H1 (cell line): ENCODE data around the gene CFAP100. TPM values are rescaled to one million over a fixed set of nuclear protein-coding genes. Genes with fewer than 3 reads are reported as not detected.

Experiments used
- CBX5 ChIP-seq: fragments of 300-800, 300-1000 bp; sonication (generic); IDR thresholded peaks from 2 replicates; pipeline ENCODE4 v1.7.1; 2016; ENCODE audit warnings: antibody characterized with exemption, low read length, low read depth
- EP300 ChIP-seq, 2 experiments: IDR thresholded peaks; 1 replicate in 1 of 2; 2 replicates in 1 of 2; pipeline ENCODE4 v1.6.1; 2011 to 2012; ENCODE audit warnings: low read depth in 2 of 2, low read length in 2 of 2, mild to moderate bottlenecking in 2 of 2, borderline replicate concordance in 1 of 2, inconsistent platforms in 1 of 2, moderate library complexity in 1 of 2
- polyA plus RNA-seq, 7 experiments: library from polyadenylated mRNA; depleted of rRNA in 3 of 7; stranded (reverse) in 5 of 7; unstranded in 2 of 7; fragments of >200 nt in 5 of 7; fragments of 200-250 nt in 2 of 7; gene quantifications; 1 replicate in 5 of 7; 2 replicates in 1 of 7; 4 replicates in 1 of 7; pipeline versions ENCODE4 v1.2.1 to v1.2.3, GENCODE V29; 2011 to 2013; ENCODE audit warnings: missing spikeins in 2 of 7, mixed read lengths in 2 of 7
- total RNA-seq: library from RNA; stranded (reverse); fragmentation: NEBNext Ultra II Directional; extraction: Animal tissue kit (Norgen Biotek cat#: 25700); gene quantifications from 2 replicates; pipeline ENCODE4 v1.2.1, GENCODE V29; 2021

CFAP100 gene
- total and polyA plus RNA-seq, 2 of the 8 experiments (the other 6 are each of a cell fraction or from before 2014, with no cell fraction given) = 0.17 TPM; not detected in 1

GRCh38 chr3:126449621-126450051 lies 54.9 kb downstream of the CFAP100 start (continued):
- no peak for TF ChIP-seq EP300 (IDR thresholded peaks at IDR 0.05; ENCODE audit: borderline replicate concordance in 1 of 2, low read depth in 2 of 2, low read length in 2 of 2)
- TF ChIP-seq CBX5 = no peak
